Thyroid gland (tissue), 4 donors: ENCODE data around the gene SLC25A11.

Experiments
- CTCF ChIP-seq, 6 experiments: fragments of 200-600 bp in 3 of 6; fragments of 450-650 bp in 3 of 6; sonication (generic) in 3 of 6; IDR thresholded peaks; one replicate each; pipeline ENCODE4 v1.5.1; 2016 to 2019; ENCODE audit warnings: antibody characterized with exemption in 6 of 6, mild to moderate bottlenecking in 2 of 6, inconsistent platforms in 1 of 6, moderate library complexity in 1 of 6
- POLR2A ChIP-seq, 2 donors: fragments of 450-650 bp; IDR thresholded peaks; one replicate each; pipeline ENCODE4 v1.6.1; 2017; ENCODE audit warnings: antibody characterized with exemption in 2 of 2, mild to moderate bottlenecking in 2 of 2, moderate library complexity in 1 of 2

- peak; percentile 59 to 93 (median 88) for TF ChIP-seq CTCF (IDR thresholded peaks at IDR 0.05)
- TF ChIP-seq POLR2A (IDR thresholded peaks at IDR 0.05), result no peak
Observed at GRCh38 chr17:4908711-4909496, 30.9 kb downstream of the SLC25A11 start.
